A673 (cell line): ENCODE results near the gene NUS1.

ENCODE experiments used
- EZH2 ChIP-seq: fragments of 200-600 bp; sonication (generic); IDR thresholded peaks from 2 replicates; pipeline ENCODE4 v1.6.1; 2017; ENCODE audit warnings: borderline replicate concordance, low read depth, mild to moderate bottlenecking, mixed read lengths, antibody characterized with exemption, low read length; ENCODE audit not compliant: poor library complexity, severe bottlenecking
- TF ChIP-seq, protein P1 (sequence below): fragments of 300-800, 200-600 bp; sonication (generic); conservative IDR thresholded peaks from 2 replicates; pipeline ENCODE4 v1.5.1; 2017; ENCODE audit warnings: low read depth, mild to moderate bottlenecking, antibody characterized with exemption, low read length, moderate library complexity, mixed read lengths

DNA sequence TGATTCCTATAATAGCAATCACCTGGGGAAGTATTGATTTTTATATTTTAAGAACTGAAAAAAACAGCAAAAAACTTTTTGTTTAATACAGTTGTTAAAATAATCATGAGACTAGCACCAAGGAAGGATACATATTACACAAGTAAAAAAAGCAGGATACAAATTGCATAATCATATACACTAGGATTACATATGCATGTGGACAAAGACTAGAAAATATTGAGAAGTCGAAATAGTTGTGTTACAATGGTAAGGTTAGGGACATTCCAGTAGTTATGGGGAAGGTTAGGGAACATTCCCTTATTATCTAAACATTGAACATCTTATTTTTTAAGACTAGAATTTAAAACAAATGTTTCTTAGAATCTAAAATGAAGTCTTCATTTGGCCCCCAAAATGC, 9.5 kb downstream of the NUS1 start:
- TF ChIP-seq, protein P1, sequence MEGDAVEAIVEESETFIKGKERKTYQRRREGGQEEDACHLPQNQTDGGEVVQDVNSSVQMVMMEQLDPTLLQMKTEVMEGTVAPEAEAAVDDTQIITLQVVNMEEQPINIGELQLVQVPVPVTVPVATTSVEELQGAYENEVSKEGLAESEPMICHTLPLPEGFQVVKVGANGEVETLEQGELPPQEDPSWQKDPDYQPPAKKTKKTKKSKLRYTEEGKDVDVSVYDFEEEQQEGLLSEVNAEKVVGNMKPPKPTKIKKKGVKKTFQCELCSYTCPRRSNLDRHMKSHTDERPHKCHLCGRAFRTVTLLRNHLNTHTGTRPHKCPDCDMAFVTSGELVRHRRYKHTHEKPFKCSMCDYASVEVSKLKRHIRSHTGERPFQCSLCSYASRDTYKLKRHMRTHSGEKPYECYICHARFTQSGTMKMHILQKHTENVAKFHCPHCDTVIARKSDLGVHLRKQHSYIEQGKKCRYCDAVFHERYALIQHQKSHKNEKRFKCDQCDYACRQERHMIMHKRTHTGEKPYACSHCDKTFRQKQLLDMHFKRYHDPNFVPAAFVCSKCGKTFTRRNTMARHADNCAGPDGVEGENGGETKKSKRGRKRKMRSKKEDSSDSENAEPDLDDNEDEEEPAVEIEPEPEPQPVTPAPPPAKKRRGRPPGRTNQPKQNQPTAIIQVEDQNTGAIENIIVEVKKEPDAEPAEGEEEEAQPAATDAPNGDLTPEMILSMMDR = no peak
- TF ChIP-seq EZH2 = no peak
